Upper lobe of right lung (tissue), 1 donor: ENCODE results near the gene DRD2. TPM values are rescaled to one million over a fixed set of nuclear protein-coding genes. Genes with fewer than 3 reads are reported as not detected.

ENCODE experiments used
- ATAC-seq: fragments of 200-7000 bp; cut with Tn5 transposase; one replicate; pipeline ENCODE4 v1.9.1; 2020; ENCODE audit warnings: mild to moderate bottlenecking, moderate library complexity
- DNase-seq: peaks from one replicate; pipeline ENCODE4 v3.0.0-alpha.2; 2020
- H3K27ac ChIP-seq: fragments of 200-600 bp; one replicate; pipeline ENCODE4 v1.8.0; 2022
- H3K27me3 ChIP-seq: fragments of 200-600 bp; one replicate; pipeline ENCODE4 v1.8.0; 2022; ENCODE audit warnings: mild to moderate bottlenecking
- H3K36me3 ChIP-seq: fragments of 200-600 bp; one replicate; pipeline ENCODE4 v1.8.0; 2022
- H3K4me1 ChIP-seq: fragments of 200-600 bp; one replicate; pipeline ENCODE4 v1.8.0; 2022
- H3K4me3 ChIP-seq: fragments of 200-600 bp; one replicate; pipeline ENCODE4 v1.8.0; 2022; ENCODE audit warnings: mild to moderate bottlenecking
- H3K9me3 ChIP-seq: fragments of 200-600 bp; one replicate; pipeline ENCODE4 v1.8.0; 2022
- intact Hi-C: fragments of 100-400 bp; cut with DNase I; formaldehyde crosslinking; loops from one replicate; pipeline ENCODE4 v1.11.0; 2022
- total RNA-seq: library from RNA; stranded (reverse); fragmentation: NEBNext Ultra II Directional; extraction: Animal tissue kit (Norgen Biotek cat#: 25700); gene quantifications from one replicate; pipeline ENCODE4 v1.2.1, GENCODE V29; 2021
- TF ChIP-seq, protein P1 (sequence below): fragments of 200-600 bp; IDR thresholded peaks from one replicate; pipeline ENCODE4 v1.8.0; 2022; ENCODE audit warnings: antibody characterized with exemption
- donor health status: DM: no; HTN: yes; CAD: no; lungs with severe emphysema.

DRD2 gene
- total RNA-seq, 1 donor from 2014 or later: not detected

DNA sequence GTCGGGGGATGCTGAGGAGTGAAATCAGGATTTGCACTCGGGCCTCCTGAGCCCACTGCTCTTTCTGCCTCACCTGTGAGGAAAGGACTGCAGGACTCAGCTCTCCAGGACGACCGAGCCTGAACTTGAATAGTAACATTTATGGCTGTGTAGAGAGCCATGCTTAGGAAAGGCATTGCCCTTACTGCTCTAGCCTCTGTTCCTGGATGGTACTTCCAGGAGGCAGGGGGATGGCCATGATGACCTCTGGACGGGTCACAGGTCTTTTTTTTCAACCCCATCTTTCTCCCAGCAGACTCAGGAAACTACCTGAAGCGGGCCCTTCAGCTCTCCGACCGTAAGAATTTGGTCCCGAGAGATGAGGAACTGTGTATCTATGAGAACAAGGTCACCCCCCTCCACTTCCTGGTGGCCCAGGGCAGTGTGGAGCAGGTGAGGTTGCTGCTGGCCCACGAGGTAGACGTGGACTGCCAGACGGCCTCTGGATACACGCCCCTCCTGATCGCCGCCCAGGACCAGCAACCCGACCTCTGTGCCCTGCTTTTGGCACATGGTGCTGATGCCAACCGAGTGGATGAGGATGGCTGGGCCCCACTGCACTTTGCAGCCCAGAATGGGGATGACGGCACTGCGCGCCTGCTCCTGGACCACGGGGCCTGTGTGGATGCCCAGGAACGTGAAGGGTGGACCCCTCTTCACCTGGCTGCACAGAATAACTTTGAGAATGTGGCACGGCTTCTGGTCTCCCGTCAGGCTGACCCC is 76.3 kb downstream of the DRD2 start:
- ATAC-seq: no peak
- TF ChIP-seq, protein P1, sequence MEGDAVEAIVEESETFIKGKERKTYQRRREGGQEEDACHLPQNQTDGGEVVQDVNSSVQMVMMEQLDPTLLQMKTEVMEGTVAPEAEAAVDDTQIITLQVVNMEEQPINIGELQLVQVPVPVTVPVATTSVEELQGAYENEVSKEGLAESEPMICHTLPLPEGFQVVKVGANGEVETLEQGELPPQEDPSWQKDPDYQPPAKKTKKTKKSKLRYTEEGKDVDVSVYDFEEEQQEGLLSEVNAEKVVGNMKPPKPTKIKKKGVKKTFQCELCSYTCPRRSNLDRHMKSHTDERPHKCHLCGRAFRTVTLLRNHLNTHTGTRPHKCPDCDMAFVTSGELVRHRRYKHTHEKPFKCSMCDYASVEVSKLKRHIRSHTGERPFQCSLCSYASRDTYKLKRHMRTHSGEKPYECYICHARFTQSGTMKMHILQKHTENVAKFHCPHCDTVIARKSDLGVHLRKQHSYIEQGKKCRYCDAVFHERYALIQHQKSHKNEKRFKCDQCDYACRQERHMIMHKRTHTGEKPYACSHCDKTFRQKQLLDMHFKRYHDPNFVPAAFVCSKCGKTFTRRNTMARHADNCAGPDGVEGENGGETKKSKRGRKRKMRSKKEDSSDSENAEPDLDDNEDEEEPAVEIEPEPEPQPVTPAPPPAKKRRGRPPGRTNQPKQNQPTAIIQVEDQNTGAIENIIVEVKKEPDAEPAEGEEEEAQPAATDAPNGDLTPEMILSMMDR: no peak
- no peak overlapping the region for H3K4me3 ChIP-seq
- DNase-seq: no peak
- intact Hi-C loops: no loop called here
- H3K27me3 ChIP-seq: no peaks in the 10 kb centered on the region
- no peaks in the 10 kb centered on the region for H3K4me1 ChIP-seq
- H3K9me3 ChIP-seq: no peaks in the 10 kb centered on the region
- H3K27ac ChIP-seq: no peak overlapping the region
- no peaks in the 10 kb centered on the region for H3K36me3 ChIP-seq

DNA sequence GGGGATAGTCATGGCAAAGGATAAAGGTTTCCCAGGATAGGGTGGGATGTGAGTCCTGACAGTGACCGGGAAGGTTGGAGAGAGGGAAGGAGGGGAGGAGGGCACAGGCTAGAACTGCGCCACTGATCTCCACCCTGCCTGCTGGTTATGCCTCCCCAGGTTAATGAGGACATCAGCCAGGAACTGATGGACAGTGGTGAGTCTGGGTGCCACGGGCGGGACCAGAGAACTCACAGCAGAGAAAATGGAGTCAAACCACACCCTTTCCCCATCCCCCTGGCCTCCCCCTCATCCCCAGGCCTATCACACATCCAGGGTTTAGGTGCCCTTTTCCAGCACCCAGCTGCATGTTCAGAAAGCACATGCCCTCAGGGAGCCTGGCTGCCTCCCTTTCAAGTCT is 77.4 kb downstream of the DRD2 start:
- H3K27ac ChIP-seq: no peak overlapping the region
- TF ChIP-seq, protein P1: no peak
- intact Hi-C loops: no loop called here
- no peaks in the 10 kb centered on the region for H3K9me3 ChIP-seq
- H3K4me1 ChIP-seq: no peaks in the 10 kb centered on the region
- DNase-seq: no peak
- no peak overlapping the region for H3K4me3 ChIP-seq
- no peaks in the 10 kb centered on the region for H3K27me3 ChIP-seq
- ATAC-seq: no peak
- no peaks in the 10 kb centered on the region for H3K36me3 ChIP-seq

DNA sequence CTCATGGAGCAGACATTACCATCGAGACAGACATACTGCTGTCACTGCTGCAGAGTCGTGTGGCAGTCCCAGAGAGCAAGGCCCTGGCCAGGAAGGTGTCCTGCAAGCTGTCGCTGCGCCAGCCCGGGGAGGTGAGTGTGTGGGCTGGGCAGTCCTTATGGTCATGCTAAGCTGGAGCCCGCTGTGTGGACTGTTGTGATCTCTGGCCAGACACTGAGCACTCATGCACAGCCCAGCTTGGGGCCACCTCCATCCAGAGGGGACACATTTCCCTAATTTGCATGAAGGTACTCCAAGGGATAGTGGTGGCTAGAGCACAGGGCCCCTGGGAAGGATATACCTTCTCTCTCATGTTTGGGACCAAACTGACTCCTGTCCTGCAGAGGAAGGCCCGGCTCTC is 78.0 kb downstream of the DRD2 start:
- intact Hi-C loops: no loop called here
- ATAC-seq (no peak), DNase-seq (no peak)
- Histone ChIP-seq H3K4me3 (no peak overlapping the region), H3K27ac (no peak overlapping the region), H3K9me3 (no peaks in the 10 kb centered on the region), H3K27me3 (no peaks in the 10 kb centered on the region), H3K4me1 (no peaks in the 10 kb centered on the region), H3K36me3 (no peaks in the 10 kb centered on the region)
- TF ChIP-seq, protein P1: no peak

DNA sequence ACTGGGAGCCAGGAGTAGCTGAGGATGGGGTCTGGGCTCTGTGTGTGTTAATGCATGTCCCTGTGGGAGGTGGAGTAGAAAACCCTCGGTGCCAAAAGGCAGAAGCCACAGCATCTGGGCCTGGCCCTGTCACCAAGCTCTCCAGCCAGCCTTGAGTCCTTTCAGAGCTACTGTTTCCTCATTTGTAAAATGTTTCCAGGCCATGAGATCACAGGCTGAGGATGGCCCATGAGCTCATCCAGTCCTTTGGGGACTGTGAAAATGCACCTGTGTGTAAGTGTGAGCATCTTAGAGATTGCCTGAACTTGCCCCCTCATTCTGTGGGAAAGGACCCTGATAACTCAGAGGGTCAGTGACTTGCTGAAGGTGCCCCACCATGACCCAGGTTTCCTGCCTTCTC is 78.5 kb downstream of the DRD2 start:
- Histone ChIP-seq H3K4me1 (no peaks in the 10 kb centered on the region), H3K9me3 (no peaks in the 10 kb centered on the region), H3K27ac (no peak overlapping the region), H3K36me3 (no peaks in the 10 kb centered on the region), H3K4me3 (no peak overlapping the region), H3K27me3 (no peaks in the 10 kb centered on the region)
- no peak for ATAC-seq
- no peak for DNase-seq
- intact Hi-C loops: no loop called here
- TF ChIP-seq, protein P1: no peak

DNA sequence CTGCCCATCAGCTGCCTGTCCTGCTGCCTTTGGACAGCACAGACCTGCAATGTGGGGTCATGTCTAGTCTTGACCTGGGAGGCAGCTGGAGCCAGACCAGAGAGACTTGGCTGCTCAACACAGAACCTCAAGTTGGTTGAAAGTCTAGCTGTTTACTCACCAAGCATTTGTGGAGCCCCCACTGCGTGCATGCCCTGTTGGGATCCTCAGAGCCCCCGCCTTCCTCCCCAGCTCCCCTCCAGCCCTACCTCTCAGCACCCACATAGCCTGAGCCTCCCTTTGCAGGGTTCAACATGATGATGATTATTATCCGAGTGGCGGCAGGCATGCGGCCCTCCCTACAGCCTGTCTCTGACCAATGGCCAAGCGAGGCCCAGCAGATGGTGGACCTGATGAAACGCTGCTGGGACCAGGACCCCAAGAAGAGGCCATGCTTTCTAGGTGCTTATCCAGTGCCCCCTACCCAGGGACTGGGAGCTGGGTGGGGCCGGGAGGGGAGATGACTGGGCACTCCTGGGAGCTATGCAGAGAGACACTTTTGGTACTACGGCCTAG is 79.3 kb downstream of the DRD2 start:
- DNase-seq: no peak
- TF ChIP-seq, protein P1: no peak
- no peaks in the 10 kb centered on the region for H3K27me3 ChIP-seq
- no peaks in the 10 kb centered on the region for H3K36me3 ChIP-seq
- no peaks in the 10 kb centered on the region for H3K9me3 ChIP-seq
- no peaks in the 10 kb centered on the region for H3K4me1 ChIP-seq
- H3K27ac ChIP-seq: no peak overlapping the region
- ATAC-seq: no peak
- no peak overlapping the region for H3K4me3 ChIP-seq
- intact Hi-C loops: no loop called here
